Measurements from ENCODE around the gene NFASC. TPM values are rescaled to one million over a fixed set of nuclear protein-coding genes. Genes with fewer than 3 reads are reported as not detected.

The NFASC gene
- total RNA-seq, 2 donors from 2014 or later, result 57.1 to 76.8 TPM

DNA sequence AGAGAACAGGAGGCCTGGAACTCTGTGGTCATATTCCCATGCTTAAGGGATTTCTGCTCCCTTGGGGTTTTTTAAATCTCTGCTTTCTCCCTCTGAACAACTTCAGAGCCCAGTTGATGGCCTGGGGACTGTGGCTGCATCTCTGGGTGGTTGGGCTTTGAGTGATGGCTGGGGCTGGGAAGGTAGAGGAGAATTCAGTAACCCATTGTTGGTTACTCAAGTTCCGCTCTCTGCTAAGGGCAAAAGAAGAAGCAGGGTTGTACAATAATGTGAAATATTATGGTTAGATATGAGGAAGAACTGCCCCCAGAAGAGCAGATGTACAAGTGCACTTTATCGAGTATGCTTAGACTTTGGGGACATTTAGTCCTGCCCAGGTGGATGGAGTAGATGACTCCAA is 100.3 kb downstream of the NFASC start:
- DNase-seq (ENCODE audit: low spot score), result no peak
- intact Hi-C loops (cut with DNase I), result no loop called here

DNA sequence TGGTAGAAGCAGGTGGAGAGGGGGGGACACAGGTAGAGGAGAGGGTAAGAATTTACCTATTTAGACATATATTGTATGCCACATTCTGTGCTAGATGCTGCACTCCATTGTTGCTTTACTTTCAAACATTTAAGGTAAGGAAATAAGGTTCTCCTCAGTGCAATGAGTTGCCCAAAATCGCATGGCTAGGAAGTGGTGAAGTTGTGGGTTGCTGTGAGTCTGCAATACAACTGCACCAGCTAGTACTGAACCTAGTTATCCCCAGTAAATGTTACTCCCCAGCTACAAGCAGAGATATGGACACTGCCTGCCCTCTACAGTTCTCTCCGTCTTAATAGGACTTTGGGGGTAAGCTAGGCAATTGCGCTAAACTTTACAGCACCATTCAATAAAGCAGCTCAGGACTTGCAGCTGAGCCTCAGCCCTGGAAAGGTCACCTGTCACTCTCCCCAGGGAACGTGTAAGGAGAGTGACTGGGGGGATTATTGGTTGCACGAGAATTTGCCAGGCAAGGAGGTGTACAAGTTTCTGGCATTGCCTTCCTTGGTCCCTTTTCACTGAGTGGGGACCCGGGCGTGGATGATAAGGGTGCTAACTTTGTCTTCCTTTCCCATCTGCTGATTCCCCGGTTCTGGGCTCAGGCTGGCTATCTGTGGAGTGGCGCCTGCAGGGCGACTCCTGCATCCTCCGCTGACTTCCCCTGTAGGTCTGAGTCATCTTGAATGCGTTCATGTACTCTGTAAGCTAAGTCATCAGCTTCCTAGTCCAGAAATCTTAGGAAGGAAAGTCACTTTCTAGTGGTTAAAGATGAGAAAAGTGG is 101.1 kb downstream of the NFASC start:
- DNase-seq (ENCODE audit: low spot score), result no peak
- intact Hi-C loops (cut with DNase I), result no loop called here

DNA sequence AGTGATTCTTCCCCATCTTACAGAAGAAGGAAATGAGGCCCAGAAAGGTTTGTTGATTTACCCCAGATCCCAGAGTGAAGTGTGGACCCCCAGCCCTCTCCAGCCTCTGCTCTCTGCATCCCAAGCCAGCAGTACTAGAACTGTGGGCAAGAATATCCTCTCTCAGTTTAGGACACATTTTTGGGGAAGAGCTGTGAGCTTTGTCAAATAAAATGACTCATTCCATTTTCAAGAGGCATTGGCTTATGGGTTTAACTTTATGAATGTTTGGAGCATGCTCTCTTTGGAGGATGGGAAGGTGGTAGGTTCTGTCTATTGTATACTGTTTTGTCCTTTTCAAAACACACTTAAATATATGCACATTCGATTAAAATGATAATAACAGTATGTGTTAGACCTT is 101.8 kb downstream of the NFASC start:
- DNase-seq (ENCODE audit: low spot score), result no peak
- intact Hi-C loops (cut with DNase I), result no loop called here

- DNase-seq (ENCODE audit: low spot score), result no peak
- intact Hi-C loops (cut with DNase I), result no loop called here
Measured at GRCh38 chr1:204973449-204973848, 102.8 kb downstream of the NFASC start.

GRCh38 chr1:204974327-204974726 is 103.7 kb downstream of the NFASC start:
- intact Hi-C loops (cut with DNase I), result no loop called here

GRCh38 chr1:204975021-204975420 is 104.4 kb downstream of the NFASC start:
- intact Hi-C loops (cut with DNase I), result loop anchor here in 1 of 2 donors (5.0 kb wide), 1 partner anchor 87 kb away; no protein-coding TSS in a partner anchor

More at GRCh38 chr1:204974327-204974726, 103.7 kb downstream of the NFASC start:
- no peak for DNase-seq (ENCODE audit: low spot score)

DNA sequence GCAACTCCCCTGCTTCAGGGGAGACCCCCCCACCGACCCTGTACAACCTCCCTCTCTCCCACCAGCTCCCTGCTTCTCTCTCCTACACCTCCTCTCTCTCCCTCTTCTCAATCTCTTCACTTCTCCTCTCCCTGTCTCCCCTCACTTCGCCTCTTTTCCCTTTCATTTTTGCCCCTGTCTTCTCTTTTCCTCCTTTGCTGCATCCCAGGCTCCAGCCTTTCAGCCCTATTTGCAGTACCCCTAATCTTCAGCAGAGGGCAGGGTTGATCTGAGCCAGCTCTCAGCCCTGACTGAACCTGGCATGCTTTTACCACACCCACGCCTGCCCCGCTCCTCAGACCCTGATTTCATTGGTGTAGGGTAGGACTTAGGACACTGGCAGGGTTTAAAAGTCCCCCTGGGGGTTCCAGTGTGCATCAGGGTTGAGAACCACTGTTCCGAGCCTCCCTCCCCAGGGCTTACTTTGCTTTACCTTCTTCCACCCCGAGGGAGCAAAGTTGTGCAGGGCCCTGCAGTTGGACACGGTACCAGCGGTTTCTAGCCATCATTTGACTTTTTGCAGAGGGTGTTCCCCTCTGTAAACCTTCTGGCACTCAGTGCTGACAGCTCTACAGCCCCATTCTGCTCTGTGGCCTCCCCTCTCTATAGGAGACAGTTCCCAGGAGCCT is 105.0 kb downstream of the NFASC start:
- DNase-seq (ENCODE audit: low spot score), result no peak
- intact Hi-C loops (cut with DNase I), result loop anchor here in 1 of 2 donors (5.0 kb wide), 1 partner anchor 87 kb away; no protein-coding TSS in a partner anchor

More at GRCh38 chr1:204975021-204975420, 104.4 kb downstream of the NFASC start:
- DNase-seq (ENCODE audit: low spot score), result no peak

- intact Hi-C loops (cut with DNase I), result loop anchor here in 1 of 2 donors (5.0 kb wide), 1 partner anchor 86 kb away; no protein-coding TSS in a partner anchor
- DNase-seq (ENCODE audit: low spot score), result no peak
Measured at GRCh38 chr1:204976646-204977045, 106.0 kb downstream of the NFASC start.

DNA sequence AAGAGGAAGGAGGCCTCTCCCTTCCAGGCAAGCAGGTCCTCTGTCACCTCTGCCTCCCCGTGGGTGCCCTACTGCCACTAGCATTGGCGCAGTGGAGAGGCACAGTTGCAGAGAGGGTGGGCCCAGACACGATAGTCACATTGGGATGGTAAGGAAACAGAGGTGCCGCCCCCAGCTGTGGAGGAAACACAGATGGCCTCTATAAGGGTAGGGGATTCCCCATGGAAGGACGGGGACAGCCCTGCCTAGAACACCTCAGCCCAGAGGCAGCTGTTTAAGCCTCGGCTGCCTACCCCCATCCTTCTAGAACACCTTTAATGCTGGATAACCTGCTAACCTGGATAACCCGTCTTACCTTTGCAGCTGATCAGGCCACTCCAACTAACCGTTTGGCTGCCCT is 106.7 kb downstream of the NFASC start:
- intact Hi-C loops (cut with DNase I), result loop anchor here in 1 of 2 donors (5.0 kb wide), 1 partner anchor 85 kb away; no protein-coding TSS in a partner anchor
- DNase-seq (ENCODE audit: low spot score), result no peak

DNA sequence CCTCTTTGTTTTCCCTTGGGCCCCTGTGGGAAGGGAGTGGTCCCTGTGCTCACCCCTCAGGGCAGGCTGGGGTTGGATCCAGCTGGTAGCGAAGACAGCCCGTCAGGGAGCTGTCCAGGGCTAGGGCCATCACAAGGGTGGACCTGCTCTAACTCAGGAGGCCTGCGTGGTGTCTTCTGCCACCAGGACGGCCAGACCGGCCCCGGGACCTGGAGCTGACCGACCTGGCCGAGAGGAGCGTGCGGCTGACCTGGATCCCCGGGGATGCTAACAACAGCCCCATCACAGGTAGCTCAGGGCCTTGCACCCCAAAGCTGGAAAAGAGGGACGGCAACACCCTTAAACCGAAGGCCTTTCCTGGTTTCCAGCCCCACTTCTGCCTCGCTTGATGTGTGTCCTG is 108.1 kb downstream of the NFASC start:
- intact Hi-C loops (cut with DNase I), result loop anchor here in 1 of 2 donors (5.0 kb wide), 1 partner anchor 84 kb away; no protein-coding TSS in a partner anchor
- DNase-seq (ENCODE audit: low spot score), result no peak

DNA sequence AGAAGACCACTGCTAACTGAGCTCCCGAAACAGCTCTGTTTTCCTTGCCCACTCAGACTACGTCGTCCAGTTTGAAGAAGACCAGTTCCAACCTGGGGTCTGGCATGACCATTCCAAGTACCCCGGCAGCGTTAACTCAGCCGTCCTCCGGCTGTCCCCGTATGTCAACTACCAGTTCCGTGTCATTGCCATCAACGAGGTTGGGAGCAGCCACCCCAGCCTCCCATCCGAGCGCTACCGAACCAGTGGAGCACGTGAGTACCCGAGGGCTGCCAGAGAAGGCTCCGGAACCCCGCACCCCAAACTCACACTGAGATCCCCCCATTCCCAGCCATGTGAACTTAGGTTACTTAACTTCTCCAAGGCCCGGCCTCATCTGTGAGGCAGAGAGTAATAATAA is 108.6 kb downstream of the NFASC start:
- intact Hi-C loops (cut with DNase I), result loop anchor here in 1 of 2 donors (5.0 kb wide), 1 partner anchor 83 kb away; no protein-coding TSS in a partner anchor
- no peak for DNase-seq (ENCODE audit: low spot score)

DNA sequence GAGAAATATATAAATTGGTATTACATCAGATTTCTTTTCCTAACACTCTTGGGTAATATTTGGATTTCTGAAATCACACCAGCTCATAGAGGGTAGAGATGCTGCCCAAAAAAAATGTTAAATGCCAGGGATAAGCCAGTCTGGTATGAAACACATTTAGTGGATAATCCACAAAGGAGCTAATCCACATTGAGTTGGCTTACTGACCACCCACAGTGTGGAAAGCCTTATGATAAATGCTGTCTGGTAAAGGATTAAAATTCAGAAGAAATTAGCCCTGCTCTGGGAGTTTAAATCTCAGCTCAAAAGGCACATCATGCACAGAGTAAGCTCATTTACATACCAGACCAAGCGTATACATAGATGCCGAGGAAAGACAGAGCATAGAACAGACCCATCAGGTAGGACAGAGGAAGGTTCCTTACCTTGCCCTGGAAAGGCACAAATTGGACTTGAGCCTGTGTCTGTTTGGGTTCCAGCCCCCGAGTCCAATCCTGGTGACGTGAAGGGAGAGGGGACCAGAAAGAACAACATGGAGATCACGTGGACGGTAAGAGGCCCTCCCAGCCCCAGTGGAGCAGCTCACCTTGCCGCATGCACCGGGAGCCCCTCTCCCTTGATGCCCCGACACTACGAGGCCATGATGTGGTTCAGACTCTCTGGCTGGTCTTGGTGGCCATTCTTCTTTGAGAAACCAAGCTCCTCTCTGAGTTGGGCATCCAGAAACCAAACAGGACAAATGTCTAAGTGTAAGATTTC is 109.4 kb downstream of the NFASC start:
- DNase-seq (ENCODE audit: low spot score), result no peak
- intact Hi-C loops (cut with DNase I), result loop anchor here (5.0 to 10.0 kb wide), 2 partner anchors 82 to 275 kb away; no protein-coding TSS in a partner anchor

- DNase-seq (ENCODE audit: low spot score), result no peak
- intact Hi-C loops (cut with DNase I), result loop anchor here (10.0 kb wide), 1 partner anchor 274 kb away; no protein-coding TSS in a partner anchor
Measured at GRCh38 chr1:204980840-204981405, 110.3 kb downstream of the NFASC start.

DNA sequence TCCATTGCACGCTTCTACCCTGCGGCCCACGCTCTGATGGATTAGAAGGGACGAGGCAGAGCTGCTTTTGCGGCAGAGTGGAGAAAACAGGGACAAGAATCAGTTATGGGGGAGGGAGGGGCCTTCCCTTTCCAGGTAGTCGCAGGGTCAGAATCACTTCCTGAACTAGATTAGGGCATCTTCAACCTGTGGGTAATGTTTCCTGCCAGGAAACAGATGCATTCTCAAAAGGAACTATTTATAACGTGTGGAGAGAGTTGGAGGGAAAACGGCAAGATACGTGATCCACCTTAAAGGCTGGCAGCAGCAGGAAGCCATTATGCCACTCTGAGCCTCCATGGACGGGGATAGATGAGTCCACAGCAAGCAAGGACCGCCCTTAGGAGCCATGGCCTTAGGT is 112.5 kb downstream of the NFASC start:
- no peak for DNase-seq (ENCODE audit: low spot score)
- intact Hi-C loops (cut with DNase I), result loop anchor here (10.0 kb wide), 1 partner anchor 272 kb away; no protein-coding TSS in a partner anchor

GRCh38 chr1:204983881-204984280 is 113.2 kb downstream of the NFASC start:
- intact Hi-C loops (cut with DNase I), result loop anchor here (10.0 kb wide), 1 partner anchor 271 kb away; no protein-coding TSS in a partner anchor
- DNase-seq (ENCODE audit: low spot score), result no peak

DNA sequence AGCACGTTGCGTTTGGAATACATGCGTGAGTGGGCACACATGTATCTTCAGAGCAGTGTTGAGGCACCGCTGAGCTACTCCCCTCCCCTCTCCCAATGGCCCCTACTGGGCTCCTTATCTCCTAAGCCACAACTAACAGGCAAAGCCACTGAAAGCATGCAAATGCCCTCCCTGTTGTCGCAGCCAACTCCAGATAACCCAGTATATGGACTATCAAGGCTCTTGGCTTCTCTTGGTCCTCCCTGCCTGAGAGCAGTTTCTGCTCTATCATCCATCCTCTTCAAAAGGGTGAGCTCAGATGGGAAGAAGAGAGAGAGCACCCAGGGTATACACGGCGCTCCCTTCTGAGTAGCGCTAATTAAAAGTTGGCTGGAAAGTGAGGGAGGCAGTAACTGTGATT is 113.8 kb downstream of the NFASC start:
- no peak for DNase-seq (ENCODE audit: low spot score)
- intact Hi-C loops (cut with DNase I), result loop anchor here (10.0 kb wide), 1 partner anchor 270 kb away; no protein-coding TSS in a partner anchor

DNA sequence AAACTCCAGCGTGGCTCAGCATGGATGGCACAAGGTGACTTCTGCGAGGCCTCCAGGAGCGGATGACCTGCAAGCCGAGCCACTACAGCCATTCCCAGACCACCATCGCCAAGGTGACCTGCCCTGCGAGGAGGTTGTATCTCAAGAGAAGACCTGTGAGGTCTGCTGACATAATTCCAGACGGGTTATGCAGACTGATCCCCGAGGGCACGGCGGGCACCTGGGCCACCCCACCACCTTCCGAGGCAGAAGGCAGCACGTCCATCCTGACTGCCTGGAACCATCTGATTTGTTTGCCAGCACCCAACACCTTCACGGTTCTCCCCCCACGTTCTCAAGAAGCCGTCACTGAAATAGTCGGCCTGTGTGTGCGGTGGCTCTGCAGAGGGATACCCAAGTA is 115.5 kb downstream of the NFASC start:
- no peak for DNase-seq (ENCODE audit: low spot score)
- intact Hi-C loops (cut with DNase I), result loop anchor here (5.0 to 10.0 kb wide), 2 partner anchors 269 to 874 kb away; no protein-coding TSS in a partner anchor

GRCh38 chr1:204987689-204988088 is 117.0 kb downstream of the NFASC start:
- no peak for DNase-seq (ENCODE audit: low spot score)
- intact Hi-C loops (cut with DNase I), result loop anchor here (5.0 to 10.0 kb wide), 2 partner anchors 267 to 875 kb away; no protein-coding TSS in a partner anchor

GRCh38 chr1:204988196-204988595 is 117.5 kb downstream of the NFASC start:
- intact Hi-C loops (cut with DNase I), result loop anchor here (5.0 to 10.0 kb wide), 2 partner anchors 267 to 876 kb away; no protein-coding TSS in a partner anchor
- DNase-seq (ENCODE audit: low spot score), result no peak
